A549 (cell line): ENCODE results near the gene WASF3.

Experiments used
- CBX2 ChIP-seq: fragments of 200-600 bp; sonication (generic); IDR thresholded peaks from 2 replicates; pipeline ENCODE4 v1.6.1; 2016; ENCODE audit warnings: low read depth, mild to moderate bottlenecking, borderline replicate concordance
- CEBPB ChIP-seq, 2 experiments: fragments of >200 bp in 1 of 2; sonication (Bioruptor Twin) in 1 of 2; formaldehyde crosslinking in 1 of 2; IDR thresholded peaks; 2 replicates each; pipeline ENCODE4 v1.6.1; 2012 to 2016
- CHD2 ChIP-seq: fragments of 150-350 bp; IDR thresholded peaks from 2 replicates; pipeline ENCODE4 v1.6.1; 2014; ENCODE audit warnings: low read length; ENCODE audit not compliant: partially characterized antibody
- CTCF ChIP-seq: fragments of >200 bp; sonication (Bioruptor Twin); formaldehyde crosslinking; IDR thresholded peaks from 3 replicates; pipeline ENCODE4 v1.5.1; 2016
- E2F6 ChIP-seq: IDR thresholded peaks from 2 replicates; pipeline ENCODE4 v1.6.1; 2012; ENCODE audit warnings: low read depth, borderline replicate concordance
- EHMT2 ChIP-seq: fragments of 200-600 bp; sonication (generic); IDR thresholded peaks from 2 replicates; pipeline ENCODE4 v1.6.1; 2016; ENCODE audit warnings: antibody characterized with exemption, low read depth, mild to moderate bottlenecking, moderate library complexity
- FOSL2 ChIP-seq, 2 experiments: fragments of 450-650 bp in 1 of 2; fragments of >200 bp in 1 of 2; sonication (Bioruptor Twin) in 1 of 2; formaldehyde crosslinking; IDR thresholded peaks; 2 replicates each; pipeline versions ENCODE4 v1.5.0 to v1.6.1; 2016 to 2020; ENCODE audit warnings: mild to moderate bottlenecking in 1 of 2, moderate library complexity in 1 of 2
- HDAC2 ChIP-seq: fragments of 200-600 bp; sonication (generic); IDR thresholded peaks from 2 replicates; pipeline ENCODE4 v1.6.1; 2016
- HMGXB4 ChIP-seq: fragments of 250-450 bp; sonication (Bioruptor Pico); IDR thresholded peaks from 2 replicates; pipeline ENCODE4 v1.5.0; 2021; ENCODE audit warnings: mild to moderate bottlenecking, moderate library complexity, borderline replicate concordance
- JUNB ChIP-seq: fragments of >200 bp; sonication (Bioruptor Twin); formaldehyde crosslinking; IDR thresholded peaks from 2 replicates; pipeline ENCODE4 v1.6.1; 2016
- NR3C1 ChIP-seq: fragments of >200 bp; sonication (Bioruptor Twin); formaldehyde crosslinking; IDR thresholded peaks from 3 replicates; pipeline ENCODE4 v1.6.1; 2017
- RCOR1 ChIP-seq: fragments of 150-350 bp; IDR thresholded peaks from 2 replicates; pipeline ENCODE4 v1.6.1; 2014; ENCODE audit warnings: antibody characterized with exemption, low read length, low read depth
- RFX5 ChIP-seq: fragments of 450-650 bp; IDR thresholded peaks from 2 replicates; pipeline ENCODE4 v1.7.1; 2014; ENCODE audit warnings: antibody characterized with exemption, mild to moderate bottlenecking, moderate library complexity

GRCh38 chr13:26628706-26629105, 71.2 kb downstream of the WASF3 start:
- TF ChIP-seq FOSL2 (IDR thresholded peaks at IDR 0.05) (no peak), FOSL2 (CRISPR knock-in tag; IDR thresholded peaks at IDR 0.05) (no peak), EHMT2 (no peak), CEBPB (IDR thresholded peaks at IDR 0.05) (no peak), CTCF (no peak), JUNB (no peak), RFX5 (no peak), CBX2 (no peak), E2F6 (no peak), CHD2 (no peak), NR3C1 (no peak), RCOR1 (no peak), HDAC2 (no peak), HMGXB4 (no peak)
